ENCODE measurements around the gene APOBEC3H.
"Not testable (repeated sequence)": the region's sequence is repeated elsewhere in the genome, so short reads cannot be mapped to it uniquely, and the experiment has no call there.

The APOBEC3H gene

GRCh38 chr22:39070186-39070585, 26.9 kb upstream of the APOBEC3H start:
- Histone ChIP-seq H3K9ac (ENCODE audit: low read depth in 1 of 2, low read length in 2 of 2) (no peak overlapping the region), H3K4me3 (ENCODE audit: low read depth in 1 of 2, low read length in 2 of 2) (no peak overlapping the region), H3K4me1 (ENCODE audit: control insufficient read depth in 1 of 2, insufficient read depth in 2 of 2, low read length in 2 of 2) (no peaks in the 10 kb centered on the region)

GRCh38 chr22:39072581-39072981, 24.5 kb upstream of the APOBEC3H start:
- not testable (repeated sequence) for H3K9me3 ChIP-seq (ENCODE audit: control insufficient read depth in 1 of 2, low read length in 2 of 2); H3K27ac ChIP-seq (ENCODE audit: low read depth, low read length); H3K4me3 ChIP-seq (ENCODE audit: low read depth in 1 of 2, low read length in 2 of 2); H3K4me1 ChIP-seq (ENCODE audit: control insufficient read depth in 1 of 2, insufficient read depth in 2 of 2, low read length in 2 of 2); H3K27me3 ChIP-seq (ENCODE audit: control insufficient read depth in 1 of 2, insufficient read depth in 2 of 2, low read length in 2 of 2); H3K9ac ChIP-seq (ENCODE audit: low read depth in 1 of 2, low read length in 2 of 2); H3K36me3 ChIP-seq (ENCODE audit: control insufficient read depth in 1 of 2, insufficient read depth in 2 of 2, low read length in 2 of 2)

More at GRCh38 chr22:39070186-39070585, 26.9 kb upstream of the APOBEC3H start:
- no peaks in the 10 kb centered on the region for H3K36me3 ChIP-seq (ENCODE audit: control insufficient read depth in 1 of 2, insufficient read depth in 2 of 2, low read length in 2 of 2)
- H3K27ac ChIP-seq (ENCODE audit: low read depth, low read length) = no peak overlapping the region
- no peaks in the 10 kb centered on the region for H3K27me3 ChIP-seq (ENCODE audit: control insufficient read depth in 1 of 2, insufficient read depth in 2 of 2, low read length in 2 of 2)
- H3K9me3 ChIP-seq (ENCODE audit: control insufficient read depth in 1 of 2, low read length in 2 of 2) = no peaks in the 10 kb centered on the region

GRCh38 chr22:39073981-39074380, 23.1 kb upstream of the APOBEC3H start:
- H3K4me3 ChIP-seq (ENCODE audit: low read depth in 1 of 2, low read length in 2 of 2) = no peak overlapping the region
- no peak overlapping the region for H3K27ac ChIP-seq (ENCODE audit: low read depth, low read length)
- H3K36me3 ChIP-seq (ENCODE audit: control insufficient read depth in 1 of 2, insufficient read depth in 2 of 2, low read length in 2 of 2) = no peaks in the 10 kb centered on the region
- no peaks in the 10 kb centered on the region for H3K4me1 ChIP-seq (ENCODE audit: control insufficient read depth in 1 of 2, insufficient read depth in 2 of 2, low read length in 2 of 2)
- no peaks in the 10 kb centered on the region for H3K9me3 ChIP-seq (ENCODE audit: control insufficient read depth in 1 of 2, low read length in 2 of 2)
- no peak overlapping the region for H3K9ac ChIP-seq (ENCODE audit: low read depth in 1 of 2, low read length in 2 of 2)
- no peaks in the 10 kb centered on the region for H3K27me3 ChIP-seq (ENCODE audit: control insufficient read depth in 1 of 2, insufficient read depth in 2 of 2, low read length in 2 of 2)

- not testable (repeated sequence) for H3K9me3 ChIP-seq (ENCODE audit: control insufficient read depth in 1 of 2, low read length in 2 of 2); H3K27ac ChIP-seq (ENCODE audit: low read depth, low read length); H3K36me3 ChIP-seq (ENCODE audit: control insufficient read depth in 1 of 2, insufficient read depth in 2 of 2, low read length in 2 of 2); H3K27me3 ChIP-seq (ENCODE audit: control insufficient read depth in 1 of 2, insufficient read depth in 2 of 2, low read length in 2 of 2); H3K4me3 ChIP-seq (ENCODE audit: low read depth in 1 of 2, low read length in 2 of 2); H3K4me1 ChIP-seq (ENCODE audit: control insufficient read depth in 1 of 2, insufficient read depth in 2 of 2, low read length in 2 of 2); H3K9ac ChIP-seq (ENCODE audit: low read depth in 1 of 2, low read length in 2 of 2)
Observed at GRCh38 chr22:39076155-39077025, 20.7 kb upstream of the APOBEC3H start.

GRCh38 chr22:39077026-39077840, 19.8 kb upstream of the APOBEC3H start, which contains the start of gene APOBEC3G:
APOBEC3G (plus strand) TSS chr22:39077275; CDS start chr22:39077362, 87 bp downstream.
- Histone ChIP-seq H3K9ac (ENCODE audit: low read depth in 1 of 2, low read length in 2 of 2) (peak within 1 kb of the TSS; percentile 43 to 47), H3K4me3 (ENCODE audit: low read depth in 1 of 2, low read length in 2 of 2) (peak within 1 kb of the TSS; percentile 65 to 68), H3K27ac (ENCODE audit: low read depth, low read length) (peak within 1 kb of the TSS; percentile 44)
- not testable (repeated sequence) for H3K27me3 ChIP-seq (ENCODE audit: control insufficient read depth in 1 of 2, insufficient read depth in 2 of 2, low read length in 2 of 2); H3K4me1 ChIP-seq (ENCODE audit: control insufficient read depth in 1 of 2, insufficient read depth in 2 of 2, low read length in 2 of 2); H3K36me3 ChIP-seq (ENCODE audit: control insufficient read depth in 1 of 2, insufficient read depth in 2 of 2, low read length in 2 of 2); H3K9me3 ChIP-seq (ENCODE audit: control insufficient read depth in 1 of 2, low read length in 2 of 2)

- not testable (repeated sequence) for H3K27me3 ChIP-seq (ENCODE audit: control insufficient read depth in 1 of 2, insufficient read depth in 2 of 2, low read length in 2 of 2); H3K9me3 ChIP-seq (ENCODE audit: control insufficient read depth in 1 of 2, low read length in 2 of 2); H3K4me1 ChIP-seq (ENCODE audit: control insufficient read depth in 1 of 2, insufficient read depth in 2 of 2, low read length in 2 of 2); H3K27ac ChIP-seq (ENCODE audit: low read depth, low read length); H3K36me3 ChIP-seq (ENCODE audit: control insufficient read depth in 1 of 2, insufficient read depth in 2 of 2, low read length in 2 of 2)
- H3K9ac ChIP-seq (ENCODE audit: low read depth in 1 of 2, low read length in 2 of 2) = peak overlapping the region; percentile 43 to 47
- H3K4me3 ChIP-seq (ENCODE audit: low read depth in 1 of 2, low read length in 2 of 2) = peak overlapping the region; percentile 65 to 68
Observed at GRCh38 chr22:39077912-39078311, 19.1 kb upstream of the APOBEC3H start.

GRCh38 chr22:39078329-39078728, 18.7 kb upstream of the APOBEC3H start:
- no peaks in the 10 kb centered on the region for H3K4me1 ChIP-seq (ENCODE audit: control insufficient read depth in 1 of 2, insufficient read depth in 2 of 2, low read length in 2 of 2)
- no peaks in the 10 kb centered on the region for H3K27me3 ChIP-seq (ENCODE audit: control insufficient read depth in 1 of 2, insufficient read depth in 2 of 2, low read length in 2 of 2)
- H3K9ac ChIP-seq (ENCODE audit: low read depth in 1 of 2, low read length in 2 of 2) = peak overlapping the region in 1 of 2 donors; percentile 43
- H3K27ac ChIP-seq (ENCODE audit: low read depth, low read length) = no peak overlapping the region
- no peaks in the 10 kb centered on the region for H3K9me3 ChIP-seq (ENCODE audit: control insufficient read depth in 1 of 2, low read length in 2 of 2)
- peaks cover 0 to 5% of the 10 kb centered on the region in 2 donors for H3K36me3 ChIP-seq (ENCODE audit: control insufficient read depth in 1 of 2, insufficient read depth in 2 of 2, low read length in 2 of 2)
- no peak overlapping the region for H3K4me3 ChIP-seq (ENCODE audit: low read depth in 1 of 2, low read length in 2 of 2)

GRCh38 chr22:39079054-39079637, 17.9 kb upstream of the APOBEC3H start:
- H3K4me1 ChIP-seq (ENCODE audit: control insufficient read depth in 1 of 2, insufficient read depth in 2 of 2, low read length in 2 of 2); H3K27me3 ChIP-seq (ENCODE audit: control insufficient read depth in 1 of 2, insufficient read depth in 2 of 2, low read length in 2 of 2); H3K36me3 ChIP-seq (ENCODE audit: control insufficient read depth in 1 of 2, insufficient read depth in 2 of 2, low read length in 2 of 2); H3K4me3 ChIP-seq (ENCODE audit: low read depth in 1 of 2, low read length in 2 of 2); H3K27ac ChIP-seq (ENCODE audit: low read depth, low read length); H3K9me3 ChIP-seq (ENCODE audit: control insufficient read depth in 1 of 2, low read length in 2 of 2); H3K9ac ChIP-seq (ENCODE audit: low read depth in 1 of 2, low read length in 2 of 2): not testable (repeated sequence)

GRCh38 chr22:39080052-39080762, 16.8 kb upstream of the APOBEC3H start:
- Histone ChIP-seq H3K4me3 (ENCODE audit: low read depth in 1 of 2, low read length in 2 of 2) (no peak overlapping the region), H3K4me1 (ENCODE audit: control insufficient read depth in 1 of 2, insufficient read depth in 2 of 2, low read length in 2 of 2) (no peaks in the 10 kb centered on the region), H3K9ac (ENCODE audit: low read depth in 1 of 2, low read length in 2 of 2) (no peak overlapping the region), H3K27ac (ENCODE audit: low read depth, low read length) (no peak overlapping the region), H3K36me3 (ENCODE audit: control insufficient read depth in 1 of 2, insufficient read depth in 2 of 2, low read length in 2 of 2) (peaks cover 0 to 5% of the 10 kb centered on the region in 2 donors), H3K27me3 (ENCODE audit: control insufficient read depth in 1 of 2, insufficient read depth in 2 of 2, low read length in 2 of 2) (no peaks in the 10 kb centered on the region), H3K9me3 (ENCODE audit: control insufficient read depth in 1 of 2, low read length in 2 of 2) (no peaks in the 10 kb centered on the region)

All from duodenal mucosa (tissue), 2 donors.